DND-41 (cell line): ENCODE measurements around the gene MAPK6.

Source experiments
- CTCF ChIP-seq: IDR thresholded peaks from 2 replicates; pipeline ENCODE4 v1.5.1; 2012; ENCODE audit warnings: borderline replicate concordance, low read length, moderate library complexity, mild to moderate bottlenecking; ENCODE audit not compliant: poor library complexity, severe bottlenecking; ENCODE audit errors: extremely low read depth
- EZH2 ChIP-seq: IDR thresholded peaks from 3 replicates; pipeline ENCODE4 v1.6.1; 2012; ENCODE audit warnings: borderline replicate concordance, low read depth, mild to moderate bottlenecking, moderate library complexity, low read length, inconsistent platforms; ENCODE audit not compliant: severe bottlenecking

GRCh38 chr15:51992953-51993352, 26.1 kb upstream of the MAPK6 start:
- no peak for TF ChIP-seq CTCF
- no peak for TF ChIP-seq EZH2
